GM12878 (cell line): ENCODE results near the gene CASP6. TPM values are rescaled to one million over a fixed set of nuclear protein-coding genes. Genes with fewer than 3 reads are reported as not detected.

Experiments used
- ATAC-seq: fragments of 200-7000 bp; cut with Tn5 transposase; 3 replicates; pipeline ENCODE4 v1.9.1; 2020; ENCODE audit warnings: mild to moderate bottlenecking, moderate library complexity
- BruUV-seq: library from RNA; stranded (reverse); fragments of 400-500 nt; replicated peaks from 2 replicates; lab custom pipeline; 2021; lab: Mats Ljungman, UMichigan
- CTCF ChIA-PET: fragments of 300-600 bp; sonication (Branson Sonifier 250); formaldehyde crosslinking; extraction: SDS; loops from one replicate; lab custom pipeline; 2021; ENCODE audit warnings: inconsistent platforms; lab: Yijun Ruan, JAX
- POLR2A ChIA-PET: fragments of 350-600 bp; formaldehyde crosslinking; extraction: SDS; loops from one replicate; lab custom pipeline; 2021; ENCODE audit warnings: inconsistent platforms; lab: Charles Lee
- RAD21 ChIA-PET: fragments of 300-600 bp; sonication (Branson Sonifier 250); formaldehyde crosslinking; loops from one replicate; lab custom pipeline; 2023; ENCODE audit warnings: antibody characterized with exemption; ENCODE audit not compliant: unreplicated experiment; lab: Charles Lee
- SMC1A ChIA-PET: fragments of 300-600 bp; sonication (Branson Sonifier 250); formaldehyde crosslinking; loops from one replicate; lab custom pipeline; 2023; ENCODE audit not compliant: unreplicated experiment, uncharacterized antibody; lab: Charles Lee
- DNase-seq: peaks from one replicate; pipeline ENCODE4 v3.0.0-alpha.2; 2011; ENCODE audit warnings: low read depth, low spot score
- FAIRE-seq: peaks from 3 replicates; lab custom pipeline; 2011; peaks lifted over from hg19 to GRCh38; lab: Jason Lieb, UNC
- H2AFZ ChIP-seq: 2 replicates; pipeline ENCODE4 v1.6.0; 2011; ENCODE audit warnings: low read depth, low read length, control low read depth; ENCODE audit not compliant: control insufficient read depth
- H3K27ac ChIP-seq: 2 replicates; pipeline ENCODE4 v1.5.1; 2011; ENCODE audit warnings: control low read depth; ENCODE audit not compliant: control insufficient read depth, insufficient read depth
- H3K27me3 ChIP-seq, 2 experiments: replicated peaks in 1 of 2; 2 replicates each; pipeline versions ENCODE4 v1.6.0 to v1.6.1; 2011; ENCODE audit warnings: low read length in 1 of 2; ENCODE audit not compliant: control insufficient read depth in 2 of 2, insufficient read depth in 2 of 2
- H3K36me3 ChIP-seq, 2 experiments: 2 replicates each; pipeline ENCODE4 v1.5.1; 2011; ENCODE audit warnings: low read length in 1 of 2; ENCODE audit not compliant: control insufficient read depth in 2 of 2, insufficient read depth in 2 of 2
- H3K4me1 ChIP-seq: 2 replicates; pipeline ENCODE4 v1.6.1; 2011; ENCODE audit warnings: mild to moderate bottlenecking, low read length, moderate library complexity, mixed read lengths; ENCODE audit not compliant: control insufficient read depth, insufficient read depth
- H3K4me2 ChIP-seq: 2 replicates; pipeline ENCODE4 v1.6.0; 2011; ENCODE audit warnings: control low read depth; ENCODE audit not compliant: control insufficient read depth, insufficient read depth
- H3K4me3 ChIP-seq: fragments of 200-600 bp; sonication (generic); 2 replicates; pipeline ENCODE4 v1.5.1; 2016
- H3K79me2 ChIP-seq: 2 replicates; pipeline ENCODE4 v1.6.0; 2011; ENCODE audit warnings: low read length; ENCODE audit not compliant: control insufficient read depth, insufficient read depth
- H3K9ac ChIP-seq: 2 replicates; pipeline ENCODE4 v1.8.0; 2011; ENCODE audit warnings: low read length, control low read depth, mixed read lengths; ENCODE audit not compliant: control insufficient read depth, insufficient read depth
- H3K9me3 ChIP-seq: replicated peaks from 3 replicates; pipeline ENCODE4 v1.5.1; 2011; ENCODE audit warnings: mild to moderate bottlenecking, low read length; ENCODE audit not compliant: control insufficient read depth, insufficient read depth
- H4K20me1 ChIP-seq: 2 replicates; pipeline ENCODE4 v1.6.0; 2011; ENCODE audit not compliant: control insufficient read depth, insufficient read depth
- ATF7 ChIP-seq: fragments of 450-650 bp; IDR thresholded peaks from 2 replicates; pipeline ENCODE4 v1.6.1; 2016; ENCODE audit warnings: low read depth, mild to moderate bottlenecking
- BCL11A ChIP-seq: IDR thresholded peaks from 2 replicates; pipeline ENCODE4 v1.6.1; 2011; ENCODE audit warnings: low read depth, low read length
- BHLHE40 ChIP-seq, 2 experiments: fragments of 450-650 bp in 1 of 2; IDR thresholded peaks; 2 replicates each; pipeline ENCODE4 v1.6.1; 2011 to 2017; ENCODE audit warnings: low read depth in 2 of 2, borderline replicate concordance in 1 of 2, improper control_type of control experiment in 1 of 2, low read length in 1 of 2, mild to moderate bottlenecking in 1 of 2
- CHD1 ChIP-seq: IDR thresholded peaks from 2 replicates; pipeline ENCODE4 v1.6.1; 2012; ENCODE audit warnings: low read depth, low read length, improper control_type of control experiment
- FOXM1 ChIP-seq: IDR thresholded peaks from 2 replicates; pipeline ENCODE4 v1.6.1; 2012; ENCODE audit warnings: low read depth, mild to moderate bottlenecking, inconsistent platforms, low read length, moderate library complexity
- JUNB ChIP-seq: IDR thresholded peaks from 2 replicates; pipeline ENCODE4 v1.6.1; 2016; ENCODE audit warnings: antibody characterized with exemption, mild to moderate bottlenecking
- JUND ChIP-seq: IDR thresholded peaks from 2 replicates; pipeline ENCODE4 v1.6.1; 2012; ENCODE audit warnings: low read depth, mild to moderate bottlenecking, low read length, improper control_type of control experiment, moderate library complexity
- KAT2A ChIP-seq: conservative IDR thresholded peaks from 2 replicates; pipeline ENCODE4 v1.6.1; 2011; ENCODE audit warnings: low read depth, low read length; ENCODE audit not compliant: control insufficient read depth
- MEF2A ChIP-seq: IDR thresholded peaks from 2 replicates; pipeline ENCODE4 v1.6.1; 2011; ENCODE audit warnings: low read depth, mild to moderate bottlenecking, low read length, moderate library complexity; ENCODE audit not compliant: insufficient read depth
- NFIC ChIP-seq: IDR thresholded peaks from 2 replicates; pipeline ENCODE4 v1.6.1; 2012; ENCODE audit warnings: low read depth, mild to moderate bottlenecking, inconsistent platforms, low read length, moderate library complexity
- RUNX3 ChIP-seq: IDR thresholded peaks from 2 replicates; pipeline ENCODE4 v1.6.1; 2012; ENCODE audit warnings: low read length, inconsistent platforms
- USF1 ChIP-seq: IDR thresholded peaks from 2 replicates; pipeline ENCODE4 v1.6.1; 2011; ENCODE audit warnings: borderline replicate concordance, low read depth, mild to moderate bottlenecking, moderate library complexity, mixed read lengths, low read length; ENCODE audit not compliant: insufficient read depth; ENCODE audit errors: extremely low read length
- WGBS: methylation state at CpG from one replicate; pipeline ENCODE4 v1.1.6; 2016; ENCODE audit warnings: low lambda C conversion rate; ENCODE audit not compliant: insufficient replicate concordance, insufficient coverage; ENCODE audit errors: missing lambda C conversion rate; 5-methylcytosine and 5-hydroxymethylcytosine counted together
- in situ Hi-C: fragments of 300-500 bp; cut with MboI; formaldehyde crosslinking; loops from 9 replicates; pipeline ENCODE4 v1.14.3; 2018; ENCODE audit warnings: mixed read lengths
- intact Hi-C: fragments of 100-400 bp; cut with micrococcal nuclease; formaldehyde crosslinking; loops from one replicate; pipeline ENCODE4 v1.14.2; 2022; ENCODE audit not compliant: unreplicated experiment
- polyA plus RNA-seq, 11 experiments: library from polyadenylated mRNA; depleted of rRNA in 4 of 11; unstranded in 6 of 11; stranded (reverse) in 5 of 11; fragments of >200 nt; fragmentation: Nextera tagmentation in 4 of 11; fragmentation: Illumina TruSeq in 1 of 11; extraction: Ambion mirVana in 4 of 11; extraction: Trizol in 1 of 11; gene quantifications; 1 replicate in 1 of 11; 2 replicates in 10 of 11; pipeline versions ENCODE4 v1.2.1 to v1.2.3, GENCODE V29; 2011 to 2016; ENCODE audit warnings: inconsistent platforms in 2 of 11, missing spikeins in 2 of 11, low read depth in 1 of 11
- total RNA-seq, 4 experiments: library from RNA; depleted of rRNA in 3 of 4; stranded (reverse); fragments of >200 nt in 3 of 4; fragmentation: Illumina TruSeq in 1 of 4; extraction: Trizol in 1 of 4; gene quantifications; 2 replicates each; pipeline versions ENCODE4 v1.2.1 to v1.2.3, GENCODE V29; 2013 to 2021
- TF ChIP-seq, protein P1 (sequence below): IDR thresholded peaks from 2 replicates; pipeline ENCODE4 v1.6.1; 2012; ENCODE audit warnings: low read length, inconsistent platforms

Gene CASP6
- total and polyA plus RNA-seq, 10 of the 15 experiments (the other 5 are each of a cell fraction or from before 2014, with no cell fraction given): 20.0 to 66.8 (median 30.8) TPM

GRCh38 chr4:109649872-109650271 is 53.4 kb downstream of the CASP6 start:
- TF ChIP-seq, protein P1, sequence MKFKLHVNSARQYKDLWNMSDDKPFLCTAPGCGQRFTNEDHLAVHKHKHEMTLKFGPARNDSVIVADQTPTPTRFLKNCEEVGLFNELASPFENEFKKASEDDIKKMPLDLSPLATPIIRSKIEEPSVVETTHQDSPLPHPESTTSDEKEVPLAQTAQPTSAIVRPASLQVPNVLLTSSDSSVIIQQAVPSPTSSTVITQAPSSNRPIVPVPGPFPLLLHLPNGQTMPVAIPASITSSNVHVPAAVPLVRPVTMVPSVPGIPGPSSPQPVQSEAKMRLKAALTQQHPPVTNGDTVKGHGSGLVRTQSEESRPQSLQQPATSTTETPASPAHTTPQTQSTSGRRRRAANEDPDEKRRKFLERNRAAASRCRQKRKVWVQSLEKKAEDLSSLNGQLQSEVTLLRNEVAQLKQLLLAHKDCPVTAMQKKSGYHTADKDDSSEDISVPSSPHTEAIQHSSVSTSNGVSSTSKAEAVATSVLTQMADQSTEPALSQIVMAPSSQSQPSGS: peak; percentile 33
- TF ChIP-seq CHD1: no peak
- 0 out of 2 replicates have a peak, but pooled peaks have one; percentile 13 for TF ChIP-seq BCL11A
- TF ChIP-seq JUNB: peak; percentile 78
- peak; percentile 6 to 47; a peak in 1 of 4 replicates for TF ChIP-seq BHLHE40 (IDR thresholded peaks at IDR 0.05; ENCODE audit: borderline replicate concordance in 1 of 2, low read depth in 2 of 2, low read length in 1 of 2)
- TF ChIP-seq USF1: no peak
- 0 out of 2 replicates have a peak, but pooled peaks have one; percentile 45 for TF ChIP-seq JUND
- TF ChIP-seq MEF2A: 0 out of 2 replicates have a peak, but pooled peaks have one; percentile 58
- peak; percentile 47; the same call in 1 of the 2 replicates for TF ChIP-seq NFIC
- TF ChIP-seq KAT2A: no peak
- TF ChIP-seq RUNX3: peak; percentile 51
- 0 out of 2 replicates have a peak, but pooled peaks have one; percentile 34 for TF ChIP-seq FOXM1
- peak; percentile 81 for TF ChIP-seq ATF7
- CTCF ChIA-PET: no interaction called here
- no peaks in the 10 kb centered on the region for H4K20me1 ChIP-seq
- H3K79me2 ChIP-seq: peaks cover 1% of the 10 kb centered on the region
- H3K36me3 ChIP-seq: no peaks in the 10 kb centered on the region
- H3K27ac ChIP-seq: peak overlapping the region; percentile 58
- no peaks in the 10 kb centered on the region for H3K27me3 ChIP-seq
- H3K4me2 ChIP-seq: peak overlapping the region; percentile 50; the same call in 1 of the 2 replicates
- H2AFZ ChIP-seq: 0 out of 2 replicates have a peak overlapping the region, but pooled peaks have one; percentile 18
- H3K4me3 ChIP-seq: peak overlapping the region; percentile 13; the same call in 1 of the 2 replicates
- SMC1A ChIA-PET: interaction anchor here (0.8 kb wide), 1 partner anchor 88 kb away, joined by 3 read pairs; no protein-coding TSS in a partner anchor
- H3K4me1 ChIP-seq: peaks cover 28% of the 10 kb centered on the region
- in situ Hi-C loops (no loop called here), intact Hi-C loops (loop anchor here (2.0 to 5.0 kb wide), 3 partner anchors 89 to 228 kb away; partner anchors contain the start of gene MCUB)
- peaks cover 6% of the 10 kb centered on the region; the same call in 2 of the 3 replicates for H3K9me3 ChIP-seq
- POLR2A ChIA-PET: no interaction called here
- no peak overlapping the region for H3K9ac ChIP-seq
- WGBS: 12% methylated on average over 1 of the region's 1 CpG
- BruUV-seq: no TSS peak
- RAD21 ChIA-PET: no interaction called here
- ATAC-seq (peak; percentile 93), DNase-seq (peak; percentile 56), FAIRE-seq (peak; percentile 84)
